IMR-90 (cell line): ENCODE data around the gene OOSP3.

Experiments used
- MAZ ChIP-seq: IDR thresholded peaks from 2 replicates; pipeline ENCODE4 v1.6.1; 2012; ENCODE audit warnings: low read depth, mild to moderate bottlenecking, low read length, improper control_type of control experiment, moderate library complexity, borderline replicate concordance
- RAD21 ChIP-seq: IDR thresholded peaks from 2 replicates; pipeline ENCODE4 v1.6.1; 2012; ENCODE audit warnings: low read length, improper control_type of control experiment

DNA sequence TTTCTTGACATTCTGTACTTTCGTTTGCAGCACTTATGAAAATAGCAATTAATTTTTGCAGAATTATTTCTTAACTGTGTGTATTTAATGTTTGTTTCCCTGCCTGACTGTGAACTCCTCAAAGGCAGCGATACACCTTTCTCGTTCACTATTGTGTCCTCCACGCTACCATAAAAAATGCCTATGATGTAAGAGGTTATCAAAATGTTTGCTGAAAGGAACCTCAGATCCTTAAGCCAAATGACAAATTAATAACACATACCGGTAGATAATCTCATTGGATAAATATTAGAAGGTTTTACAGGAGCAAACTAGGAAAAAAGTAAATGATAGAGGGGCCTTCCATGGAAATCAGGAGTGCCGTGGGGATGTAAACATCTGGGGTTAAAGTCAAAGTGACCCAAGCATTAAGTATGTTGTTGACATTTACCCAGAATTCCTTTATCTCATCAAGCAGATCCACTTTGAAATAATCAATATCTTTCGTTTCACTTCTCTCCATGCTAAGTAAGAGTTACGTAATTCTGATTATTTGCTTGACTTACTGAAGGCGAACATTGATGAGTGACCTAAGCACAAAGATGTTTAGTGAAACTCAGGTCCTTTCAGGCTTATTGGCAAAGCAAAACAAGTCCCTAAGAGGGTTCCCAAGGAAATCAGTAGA is 2.6 kb upstream of the OOSP3 start:
- TF ChIP-seq MAZ (no peak), RAD21 (no peak)
